GM18951 (cell line): ENCODE data around the gene RIPK3.

Experiments
- POLR2A ChIP-seq: IDR thresholded peaks from 4 replicates; pipeline ENCODE4 v1.6.1; 2011; ENCODE audit warnings: mild to moderate bottlenecking; ENCODE audit not compliant: insufficient read length, insufficient read depth; ENCODE audit errors: extremely low read depth
- in situ Hi-C: fragments of 300-500 bp; cut with MboI; formaldehyde crosslinking; loops from one replicate; pipeline ENCODE4 v1.12.0; 2022; ENCODE audit warnings: low sequenced_read_pairs, mixed read lengths, inconsistent platforms; ENCODE audit not compliant: unreplicated experiment

Gene RIPK3

DNA sequence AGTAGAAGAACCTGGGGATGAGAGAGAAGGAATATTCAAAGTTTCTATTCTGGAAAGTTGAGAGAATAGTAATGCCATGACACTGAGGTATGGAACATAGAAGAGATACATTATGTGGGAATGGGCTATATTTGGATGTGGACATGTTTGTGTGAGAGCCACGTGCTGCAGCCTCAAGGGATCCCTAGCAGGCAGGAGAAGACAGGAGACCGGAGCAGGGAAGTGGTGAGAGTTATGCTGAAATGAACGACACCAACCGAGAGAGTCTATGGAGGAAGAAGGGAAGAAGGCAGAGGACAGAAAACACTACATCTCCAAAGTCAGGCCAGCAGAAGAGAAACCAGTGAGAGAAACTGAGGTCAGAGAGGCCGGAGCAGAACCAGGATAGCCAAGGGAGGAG lies 10.0 kb upstream of the RIPK3 start:
- TF ChIP-seq POLR2A = no peak
- in situ Hi-C loops = no loop called here

DNA sequence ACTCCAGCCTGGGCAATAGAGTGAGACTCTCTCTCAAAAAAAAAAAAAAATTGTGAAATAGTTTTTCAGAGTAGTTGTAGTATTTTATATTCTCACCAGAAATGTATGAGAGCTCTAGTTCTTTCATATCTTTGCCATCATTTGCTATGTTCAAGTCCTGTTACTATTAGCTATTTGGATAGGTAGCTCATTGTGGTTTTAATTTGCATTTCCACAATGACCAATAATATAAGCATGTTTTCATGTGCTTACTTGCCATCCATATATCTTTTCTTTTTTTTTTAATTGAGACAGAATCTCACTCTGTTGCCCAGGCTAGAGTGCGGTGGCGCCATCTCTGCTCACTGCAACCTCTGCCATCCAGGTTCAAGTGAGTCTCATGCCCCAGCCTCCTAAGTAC lies 8.4 kb upstream of the RIPK3 start:
- in situ Hi-C loops = no loop called here
- no peak for TF ChIP-seq POLR2A

DNA sequence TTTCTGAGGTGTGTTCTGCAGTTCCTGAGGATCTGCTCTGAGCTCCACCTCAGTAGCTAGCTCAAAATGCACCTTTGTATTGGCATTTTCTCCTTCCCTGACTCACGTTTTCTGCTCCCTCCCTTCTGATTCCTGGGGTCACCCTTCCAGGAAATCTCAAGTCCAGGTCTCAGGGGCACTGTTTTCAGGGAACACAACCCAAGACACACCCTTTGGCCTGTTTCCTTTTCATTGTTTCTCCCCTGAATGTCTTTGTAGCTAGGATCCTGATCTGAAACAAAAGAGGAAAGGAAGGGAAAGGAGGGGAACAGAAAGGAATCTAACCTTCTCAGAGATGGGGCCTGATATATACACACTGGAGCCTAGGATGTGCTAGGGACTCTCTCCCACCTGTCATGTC lies 7.3 kb upstream of the RIPK3 start:
- in situ Hi-C loops = no loop called here
- TF ChIP-seq POLR2A = no peak

GRCh38 chr14:24343795-24344660 lies 4.2 kb upstream of the RIPK3 start:
- no peak for TF ChIP-seq POLR2A
- in situ Hi-C loops = no loop called here

- no peak for TF ChIP-seq POLR2A
- in situ Hi-C loops = no loop called here
Measured at GRCh38 chr14:24342889-24343288, 3.1 kb upstream of the RIPK3 start.

GRCh38 chr14:24340606-24341005 lies 815 bp upstream of the RIPK3 start:
- in situ Hi-C loops = no loop called here
- no peak for TF ChIP-seq POLR2A

DNA sequence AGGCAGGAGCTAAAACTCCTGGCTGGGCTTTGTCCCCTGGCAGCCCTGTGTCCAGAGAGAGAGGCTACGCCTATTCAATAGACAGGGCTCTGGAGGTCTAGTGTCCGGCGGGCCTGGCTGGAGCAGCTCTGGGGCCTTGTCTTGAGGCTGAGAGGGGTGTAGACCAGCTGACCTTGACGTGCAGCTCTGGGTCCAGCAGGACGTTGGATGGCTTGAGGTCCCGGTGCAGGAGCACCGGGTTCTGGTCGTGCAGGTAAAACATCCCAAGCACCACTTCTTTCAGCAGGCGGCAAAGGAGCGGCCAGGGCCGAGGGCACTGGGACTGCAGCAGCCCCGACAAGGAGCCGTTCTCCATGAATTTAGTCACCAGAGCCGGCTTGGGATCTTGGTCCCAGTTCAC lies 948 bp downstream of the RIPK3 start:
- no peak for TF ChIP-seq POLR2A
- in situ Hi-C loops = loop anchor here (10.0 kb wide), 1 partner anchor 96 kb away; no protein-coding TSS in a partner anchor

- in situ Hi-C loops = loop anchor here (10.0 kb wide), 1 partner anchor 97 kb away; no protein-coding TSS in a partner anchor
- TF ChIP-seq POLR2A = no peak
Measured at GRCh38 chr14:24337824-24338175, 2.0 kb downstream of the RIPK3 start.

GRCh38 chr14:24337144-24337823 lies 2.5 kb downstream of the RIPK3 start:
- in situ Hi-C loops = loop anchor here (10.0 kb wide), 1 partner anchor 98 kb away; no protein-coding TSS in a partner anchor
- TF ChIP-seq POLR2A = no peak

DNA sequence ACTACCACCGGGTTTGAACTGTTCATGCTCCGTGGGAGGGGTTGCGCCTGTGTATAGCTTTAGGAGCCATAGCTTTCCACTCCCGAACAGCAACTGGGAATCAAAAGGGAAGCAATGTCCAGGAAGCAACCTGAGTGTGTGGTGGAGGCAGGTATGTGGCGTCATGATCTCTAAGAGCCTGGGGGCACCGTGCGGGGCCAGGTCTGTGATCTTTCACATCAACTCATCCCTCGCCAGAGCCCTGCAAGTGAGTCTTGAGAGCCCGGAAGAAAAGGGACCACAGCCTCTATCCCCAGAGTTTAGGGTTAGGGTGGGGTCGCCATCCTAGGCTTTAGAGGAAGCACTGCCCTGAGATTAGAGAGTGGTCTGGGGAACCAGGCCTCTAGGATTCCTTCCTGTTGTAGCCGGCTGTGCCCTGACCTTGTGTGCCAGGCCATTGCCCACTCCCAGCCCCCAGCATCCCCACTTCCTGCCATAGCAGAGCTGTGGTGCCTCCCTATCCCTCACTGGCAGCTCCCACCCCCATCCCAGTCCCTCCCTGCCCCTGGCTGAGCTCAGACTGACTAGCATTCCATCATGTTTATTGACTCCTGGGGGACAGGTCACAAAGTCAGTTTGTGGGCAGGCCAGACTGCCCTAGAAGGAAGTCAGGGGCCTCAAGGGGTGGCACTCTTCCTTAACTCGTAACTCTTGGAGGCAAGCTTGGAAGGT lies 4.2 kb downstream of the RIPK3 start:
- in situ Hi-C loops = loop anchor here (10.0 kb wide), 1 partner anchor 99 kb away; no protein-coding TSS in a partner anchor
- no peak for TF ChIP-seq POLR2A

- no peak for TF ChIP-seq POLR2A
- in situ Hi-C loops = loop anchor here (10.0 kb wide), 1 partner anchor 100 kb away; no protein-coding TSS in a partner anchor
Measured at GRCh38 chr14:24334431-24335291, 5.1 kb downstream of the RIPK3 start, which contains the start of gene ADCY4. TSS of gene ADCY4 (minus strand) at chr14:24335071. CDS start at chr14:24334652, 419 bp downstream.

DNA sequence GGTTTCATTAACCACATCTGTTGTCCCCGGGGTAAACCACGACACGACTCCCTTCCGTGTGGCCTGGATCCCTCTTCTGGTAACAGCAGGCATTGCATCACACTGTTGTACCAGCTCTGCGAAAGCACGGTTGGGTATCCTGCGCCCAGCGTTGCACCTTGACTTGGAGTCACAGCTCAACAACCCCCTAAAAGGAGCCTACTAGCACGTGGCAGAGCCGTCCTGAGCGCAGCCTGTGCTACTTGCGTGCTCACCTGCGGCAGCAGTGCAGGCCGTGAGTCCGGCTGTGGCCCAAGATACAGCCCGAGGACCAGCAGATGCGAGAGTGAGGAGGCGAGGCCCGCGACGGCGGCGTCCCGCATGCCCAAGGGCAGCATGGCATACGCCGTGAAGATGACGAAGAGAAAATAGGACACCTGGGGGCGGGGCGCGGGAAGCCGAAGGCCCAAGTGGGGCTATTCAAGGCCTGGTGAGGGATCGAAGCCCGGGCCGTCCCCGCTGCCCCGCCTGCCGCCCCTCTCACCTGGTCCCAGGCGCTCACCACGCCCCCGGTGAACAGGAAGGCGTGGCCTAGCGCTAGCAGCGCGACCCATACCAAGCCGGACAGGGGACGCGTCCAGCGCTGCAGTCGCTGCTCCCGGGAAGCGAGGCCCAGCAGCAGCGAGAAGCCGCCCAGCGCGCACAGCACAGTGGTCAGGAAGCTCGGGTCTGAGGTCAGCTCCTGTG lies 7.4 kb downstream of the RIPK3 start:
- in situ Hi-C loops = loop anchor here (10.0 kb wide), 1 partner anchor 102 kb away; no protein-coding TSS in a partner anchor
- TF ChIP-seq POLR2A = no peak

GRCh38 chr14:24331731-24332267 lies 8.0 kb downstream of the RIPK3 start:
- in situ Hi-C loops = loop anchor here (10.0 kb wide), 1 partner anchor 103 kb away; no protein-coding TSS in a partner anchor
- TF ChIP-seq POLR2A = no peak
